Neural cell (in vitro differentiated cells): ENCODE data around the gene ANKAR.

Experiments used
- EP300 ChIP-seq: fragments of 450-650 bp; conservative IDR thresholded peaks from 2 replicates; pipeline ENCODE4 v1.6.1; 2014; ENCODE audit warnings: antibody characterized with exemption, mild to moderate bottlenecking, moderate library complexity; ENCODE audit not compliant: poor library complexity, severe bottlenecking
- EZH2 ChIP-seq: fragments of 200-600, 300-800 bp; shearing (Covaris generic), sonication (generic); IDR thresholded peaks from 2 replicates; pipeline ENCODE4 v1.6.1; 2014; ENCODE audit warnings: antibody characterized with exemption, low read length, borderline replicate concordance, mild to moderate bottlenecking; ENCODE audit not compliant: insufficient read depth, poor library complexity, severe bottlenecking
- POLR2AphosphoS5 ChIP-seq: IDR thresholded peaks from 2 replicates; pipeline ENCODE4 v1.6.1; 2012
- RAD21 ChIP-seq: fragments of 450-650 bp; conservative IDR thresholded peaks from 2 replicates; pipeline ENCODE4 v1.6.1; 2014; ENCODE audit warnings: antibody characterized with exemption, mild to moderate bottlenecking, moderate library complexity
- SMC3 ChIP-seq: fragments of 450-650 bp; conservative IDR thresholded peaks from 2 replicates; pipeline ENCODE4 v1.6.1; 2014; ENCODE audit warnings: antibody characterized with exemption, mild to moderate bottlenecking, moderate library complexity; ENCODE audit not compliant: poor library complexity
- TAF1 ChIP-seq: IDR thresholded peaks from 2 replicates; pipeline ENCODE4 v1.6.1; 2012; ENCODE audit warnings: low read depth
- TF ChIP-seq, protein P1 (sequence below): fragments of 450-650 bp; IDR thresholded peaks from 2 replicates; pipeline ENCODE4 v1.5.1; 2014; ENCODE audit warnings: antibody characterized with exemption, mild to moderate bottlenecking, moderate library complexity; ENCODE audit not compliant: poor library complexity, severe bottlenecking
- TF ChIP-seq, protein P2 (sequence below): IDR thresholded peaks from 2 replicates; pipeline ENCODE4 v1.6.1; 2012; ENCODE audit warnings: borderline replicate concordance

DNA sequence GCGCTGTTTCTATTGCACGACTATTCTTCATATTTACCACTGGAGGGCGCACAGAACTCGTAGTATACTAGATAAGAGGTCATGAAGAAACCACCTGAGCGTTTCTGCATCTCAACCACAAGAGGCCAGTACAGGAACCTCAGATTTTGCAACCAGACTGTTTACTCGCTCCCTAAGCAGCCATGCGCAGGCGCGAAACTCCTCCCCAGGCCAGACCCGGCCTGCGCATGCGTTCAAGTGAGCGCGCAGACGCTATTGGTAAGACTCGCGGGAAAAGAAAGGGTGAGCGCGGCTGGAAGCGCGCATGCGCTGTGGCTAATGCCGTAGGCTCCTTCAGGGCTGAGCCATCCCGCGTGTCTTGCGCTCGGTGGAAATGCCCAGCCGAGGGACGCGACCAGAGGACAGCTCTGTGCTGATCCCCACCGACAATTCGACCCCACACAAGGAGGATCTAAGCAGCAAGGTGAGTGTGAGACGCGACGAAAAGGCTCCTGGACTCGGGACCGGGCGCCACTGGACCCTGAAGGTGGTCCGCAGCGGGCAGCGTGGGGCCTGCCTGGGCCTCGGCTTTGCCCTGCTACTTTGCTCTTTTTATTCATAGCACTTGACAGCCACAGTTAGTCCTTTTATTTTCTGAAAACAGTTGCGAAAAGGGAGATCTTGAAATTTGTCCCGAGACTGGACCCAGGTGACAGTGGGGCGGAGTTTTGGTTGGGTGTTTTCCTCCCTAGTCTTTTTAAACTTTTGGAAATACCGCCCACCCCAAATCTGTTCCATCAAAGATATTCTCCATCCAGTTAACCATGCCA, 13.1 kb upstream of the ANKAR start, which contains the start of gene ASNSD1:
- TF ChIP-seq, protein P1, sequence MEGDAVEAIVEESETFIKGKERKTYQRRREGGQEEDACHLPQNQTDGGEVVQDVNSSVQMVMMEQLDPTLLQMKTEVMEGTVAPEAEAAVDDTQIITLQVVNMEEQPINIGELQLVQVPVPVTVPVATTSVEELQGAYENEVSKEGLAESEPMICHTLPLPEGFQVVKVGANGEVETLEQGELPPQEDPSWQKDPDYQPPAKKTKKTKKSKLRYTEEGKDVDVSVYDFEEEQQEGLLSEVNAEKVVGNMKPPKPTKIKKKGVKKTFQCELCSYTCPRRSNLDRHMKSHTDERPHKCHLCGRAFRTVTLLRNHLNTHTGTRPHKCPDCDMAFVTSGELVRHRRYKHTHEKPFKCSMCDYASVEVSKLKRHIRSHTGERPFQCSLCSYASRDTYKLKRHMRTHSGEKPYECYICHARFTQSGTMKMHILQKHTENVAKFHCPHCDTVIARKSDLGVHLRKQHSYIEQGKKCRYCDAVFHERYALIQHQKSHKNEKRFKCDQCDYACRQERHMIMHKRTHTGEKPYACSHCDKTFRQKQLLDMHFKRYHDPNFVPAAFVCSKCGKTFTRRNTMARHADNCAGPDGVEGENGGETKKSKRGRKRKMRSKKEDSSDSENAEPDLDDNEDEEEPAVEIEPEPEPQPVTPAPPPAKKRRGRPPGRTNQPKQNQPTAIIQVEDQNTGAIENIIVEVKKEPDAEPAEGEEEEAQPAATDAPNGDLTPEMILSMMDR: peak; percentile 100
- TF ChIP-seq SMC3: peak; percentile 98
- peak; percentile 95 for TF ChIP-seq POLR2AphosphoS5
- no peak for TF ChIP-seq EZH2
- peak; percentile 98 for TF ChIP-seq RAD21
- TF ChIP-seq, protein P2, sequence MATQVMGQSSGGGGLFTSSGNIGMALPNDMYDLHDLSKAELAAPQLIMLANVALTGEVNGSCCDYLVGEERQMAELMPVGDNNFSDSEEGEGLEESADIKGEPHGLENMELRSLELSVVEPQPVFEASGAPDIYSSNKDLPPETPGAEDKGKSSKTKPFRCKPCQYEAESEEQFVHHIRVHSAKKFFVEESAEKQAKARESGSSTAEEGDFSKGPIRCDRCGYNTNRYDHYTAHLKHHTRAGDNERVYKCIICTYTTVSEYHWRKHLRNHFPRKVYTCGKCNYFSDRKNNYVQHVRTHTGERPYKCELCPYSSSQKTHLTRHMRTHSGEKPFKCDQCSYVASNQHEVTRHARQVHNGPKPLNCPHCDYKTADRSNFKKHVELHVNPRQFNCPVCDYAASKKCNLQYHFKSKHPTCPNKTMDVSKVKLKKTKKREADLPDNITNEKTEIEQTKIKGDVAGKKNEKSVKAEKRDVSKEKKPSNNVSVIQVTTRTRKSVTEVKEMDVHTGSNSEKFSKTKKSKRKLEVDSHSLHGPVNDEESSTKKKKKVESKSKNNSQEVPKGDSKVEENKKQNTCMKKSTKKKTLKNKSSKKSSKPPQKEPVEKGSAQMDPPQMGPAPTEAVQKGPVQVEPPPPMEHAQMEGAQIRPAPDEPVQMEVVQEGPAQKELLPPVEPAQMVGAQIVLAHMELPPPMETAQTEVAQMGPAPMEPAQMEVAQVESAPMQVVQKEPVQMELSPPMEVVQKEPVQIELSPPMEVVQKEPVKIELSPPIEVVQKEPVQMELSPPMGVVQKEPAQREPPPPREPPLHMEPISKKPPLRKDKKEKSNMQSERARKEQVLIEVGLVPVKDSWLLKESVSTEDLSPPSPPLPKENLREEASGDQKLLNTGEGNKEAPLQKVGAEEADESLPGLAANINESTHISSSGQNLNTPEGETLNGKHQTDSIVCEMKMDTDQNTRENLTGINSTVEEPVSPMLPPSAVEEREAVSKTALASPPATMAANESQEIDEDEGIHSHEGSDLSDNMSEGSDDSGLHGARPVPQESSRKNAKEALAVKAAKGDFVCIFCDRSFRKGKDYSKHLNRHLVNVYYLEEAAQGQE: peak; percentile 67
- peak; percentile 89 for TF ChIP-seq TAF1
- no peak for TF ChIP-seq EP300
